Measurements from ENCODE around the gene TRPM1.
"Not testable (repeated sequence)": the region's sequence is repeated elsewhere in the genome, so short reads cannot be mapped to it uniquely, and the experiment has no call there.

The TRPM1 gene

GRCh38 chr15:31127596-31128261, 26.2 kb upstream of the TRPM1 start:
- no peak for DNase-seq (ENCODE audit: insufficient read length, low spot score)
- no peak for FAIRE-seq

GRCh38 chr15:31125061-31125460, 23.5 kb upstream of the TRPM1 start:
- DNase-seq (ENCODE audit: insufficient read length, low spot score) (no peak), FAIRE-seq (no peak)

GRCh38 chr15:31116423-31117030, 15.0 kb upstream of the TRPM1 start:
- FAIRE-seq: no peak
- DNase-seq (ENCODE audit: insufficient read length, low spot score): no peak

- FAIRE-seq (no peak), DNase-seq (ENCODE audit: insufficient read length, low spot score) (no peak)
Measured at GRCh38 chr15:31111091-31111647, 9.6 kb upstream of the TRPM1 start.

GRCh38 chr15:31108836-31109235, 7.3 kb upstream of the TRPM1 start:
- no peak for DNase-seq (ENCODE audit: insufficient read length, low spot score)
- FAIRE-seq: no peak

- no peak for DNase-seq (ENCODE audit: insufficient read length, low spot score)
Measured at GRCh38 chr15:31106495-31107300, 5.2 kb upstream of the TRPM1 start.

GRCh38 chr15:31104003-31104402, 2.5 kb upstream of the TRPM1 start:
- DNase-seq (ENCODE audit: insufficient read length, low spot score): no peak
- FAIRE-seq: no peak

More at GRCh38 chr15:31106495-31107300, 5.2 kb upstream of the TRPM1 start:
- FAIRE-seq: no peak

- DNase-seq (ENCODE audit: insufficient read length, low spot score): no peak
- FAIRE-seq: no peak
Measured at GRCh38 chr15:31102374-31103342, 1.1 kb upstream of the TRPM1 start.

GRCh38 chr15:31102039-31102321, 455 bp upstream of the TRPM1 start:
- no peak for FAIRE-seq
- DNase-seq (ENCODE audit: insufficient read length, low spot score): no peak

GRCh38 chr15:31100738-31101137, 787 bp downstream of the TRPM1 start:
- FAIRE-seq: no peak

GRCh38 chr15:31098953-31099740, 2.4 kb downstream of the TRPM1 start:
- no peak for FAIRE-seq
- no peak for DNase-seq (ENCODE audit: insufficient read length, low spot score)

More at GRCh38 chr15:31100738-31101137, 787 bp downstream of the TRPM1 start:
- DNase-seq (ENCODE audit: insufficient read length, low spot score): no peak

- FAIRE-seq: no peak
- no peak for DNase-seq (ENCODE audit: insufficient read length, low spot score)
Measured at GRCh38 chr15:31098491-31098917, 3.0 kb downstream of the TRPM1 start.

- no peak for FAIRE-seq
- DNase-seq (ENCODE audit: insufficient read length, low spot score): no peak
Measured at GRCh38 chr15:31096563-31096962, 5.0 kb downstream of the TRPM1 start.

GRCh38 chr15:31091481-31091880, 10.0 kb downstream of the TRPM1 start:
- FAIRE-seq (no peak), DNase-seq (ENCODE audit: insufficient read length, low spot score) (no peak)

GRCh38 chr15:31090766-31091165, 10.8 kb downstream of the TRPM1 start:
- no peak for FAIRE-seq
- no peak for DNase-seq (ENCODE audit: insufficient read length, low spot score)

GRCh38 chr15:31089368-31090047, 12.0 kb downstream of the TRPM1 start:
- FAIRE-seq: no peak

GRCh38 chr15:31088672-31089367, 12.7 kb downstream of the TRPM1 start:
- FAIRE-seq: no peak
- no peak for DNase-seq (ENCODE audit: insufficient read length, low spot score)

More at GRCh38 chr15:31089368-31090047, 12.0 kb downstream of the TRPM1 start:
- DNase-seq (ENCODE audit: insufficient read length, low spot score): no peak

- DNase-seq (ENCODE audit: insufficient read length, low spot score); FAIRE-seq: not testable (repeated sequence)
Measured at GRCh38 chr15:31088041-31088440, 13.5 kb downstream of the TRPM1 start.
